Measurements from ENCODE around the gene LRMDA. TPM values are rescaled to one million over a fixed set of nuclear protein-coding genes. Genes with fewer than 3 reads are reported as not detected.

The LRMDA gene
- total RNA-seq, 4 donors from 2014 or later: 9.8 to 18.6 (median 15.8) TPM

- no peak overlapping the region for H3K4me3 ChIP-seq
- H3K36me3 ChIP-seq: no peaks in the 10 kb centered on the region
- WGBS, 2 donors: 94 to 97% methylated on average over 4 of the region's 4 CpGs
- no peak for DNase-seq (ENCODE audit: low spot score in 2 of 2)
- no peak overlapping the region for H3K27ac ChIP-seq
- no peak for TF ChIP-seq POLR2A (IDR thresholded peaks at IDR 0.05)
- TF ChIP-seq EP300 (IDR thresholded peaks at IDR 0.05): no peak
- TF ChIP-seq, protein P1, sequence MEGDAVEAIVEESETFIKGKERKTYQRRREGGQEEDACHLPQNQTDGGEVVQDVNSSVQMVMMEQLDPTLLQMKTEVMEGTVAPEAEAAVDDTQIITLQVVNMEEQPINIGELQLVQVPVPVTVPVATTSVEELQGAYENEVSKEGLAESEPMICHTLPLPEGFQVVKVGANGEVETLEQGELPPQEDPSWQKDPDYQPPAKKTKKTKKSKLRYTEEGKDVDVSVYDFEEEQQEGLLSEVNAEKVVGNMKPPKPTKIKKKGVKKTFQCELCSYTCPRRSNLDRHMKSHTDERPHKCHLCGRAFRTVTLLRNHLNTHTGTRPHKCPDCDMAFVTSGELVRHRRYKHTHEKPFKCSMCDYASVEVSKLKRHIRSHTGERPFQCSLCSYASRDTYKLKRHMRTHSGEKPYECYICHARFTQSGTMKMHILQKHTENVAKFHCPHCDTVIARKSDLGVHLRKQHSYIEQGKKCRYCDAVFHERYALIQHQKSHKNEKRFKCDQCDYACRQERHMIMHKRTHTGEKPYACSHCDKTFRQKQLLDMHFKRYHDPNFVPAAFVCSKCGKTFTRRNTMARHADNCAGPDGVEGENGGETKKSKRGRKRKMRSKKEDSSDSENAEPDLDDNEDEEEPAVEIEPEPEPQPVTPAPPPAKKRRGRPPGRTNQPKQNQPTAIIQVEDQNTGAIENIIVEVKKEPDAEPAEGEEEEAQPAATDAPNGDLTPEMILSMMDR (IDR thresholded peaks at IDR 0.05): no peak
- no peaks in the 10 kb centered on the region for H3K27me3 ChIP-seq
- no peaks in the 10 kb centered on the region for H3K9me3 ChIP-seq
- H3K4me1 ChIP-seq: no peaks in the 10 kb centered on the region
Observed at GRCh38 chr10:75870039-75870645, 438.7 kb downstream of the LRMDA start.

GRCh38 chr10:75875740-75876139 lies 444.3 kb downstream of the LRMDA start:
- TF ChIP-seq POLR2A (IDR thresholded peaks at IDR 0.05) (no peak), EP300 (IDR thresholded peaks at IDR 0.05) (no peak)
- TF ChIP-seq, protein P1 (IDR thresholded peaks at IDR 0.05): no peak
- H3K36me3 ChIP-seq: no peaks in the 10 kb centered on the region
- WGBS, 2 donors: 94 to 97% methylated on average over 2 of the region's 2 CpGs
- H3K27me3 ChIP-seq: no peaks in the 10 kb centered on the region
- no peak overlapping the region for H3K27ac ChIP-seq
- H3K9me3 ChIP-seq: no peaks in the 10 kb centered on the region
- no peak overlapping the region for H3K4me3 ChIP-seq
- DNase-seq (ENCODE audit: low spot score in 2 of 2): no peak
- no peaks in the 10 kb centered on the region for H3K4me1 ChIP-seq

DNA sequence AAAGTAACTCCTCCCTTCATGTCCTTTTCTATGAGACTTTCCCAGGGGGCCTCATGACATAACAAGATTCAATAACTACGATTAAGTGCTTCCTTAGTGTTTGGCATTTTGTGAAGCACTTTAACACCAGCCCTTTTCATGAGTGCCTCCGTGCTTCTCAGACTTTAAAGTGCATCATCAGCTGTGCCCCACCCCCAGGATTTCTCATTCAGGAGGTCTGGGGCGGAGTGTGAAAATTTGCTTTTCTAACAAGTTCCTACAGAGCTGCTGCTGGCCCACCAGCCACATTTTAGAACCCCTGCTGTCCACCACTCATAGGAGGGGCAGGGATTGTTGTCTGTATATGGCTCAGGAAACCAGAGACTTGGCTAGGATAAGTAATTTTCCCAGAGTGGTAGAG lies 445.3 kb downstream of the LRMDA start:
- Histone ChIP-seq H3K4me1 (no peaks in the 10 kb centered on the region), H3K27me3 (no peaks in the 10 kb centered on the region), H3K9me3 (no peaks in the 10 kb centered on the region), H3K36me3 (no peaks in the 10 kb centered on the region), H3K4me3 (no peak overlapping the region), H3K27ac (no peak overlapping the region)
- TF ChIP-seq, protein P1 (IDR thresholded peaks at IDR 0.05): no peak
- TF ChIP-seq EP300 (IDR thresholded peaks at IDR 0.05) (no peak), POLR2A (IDR thresholded peaks at IDR 0.05) (no peak)
- 57 to 67% methylated on average over 3 of the region's 3 CpGs for WGBS, 2 donors
- DNase-seq (ENCODE audit: low spot score in 2 of 2): no peak

- Histone ChIP-seq H3K27ac (no peak overlapping the region), H3K36me3 (no peaks in the 10 kb centered on the region), H3K9me3 (no peaks in the 10 kb centered on the region), H3K27me3 (no peaks in the 10 kb centered on the region), H3K4me3 (no peak overlapping the region), H3K4me1 (no peaks in the 10 kb centered on the region)
- DNase-seq (ENCODE audit: low spot score in 2 of 2): no peak
- 91 to 93% methylated on average over 7 of the region's 7 CpGs for WGBS, 2 donors
- TF ChIP-seq, protein P1 (IDR thresholded peaks at IDR 0.05): no peak
- TF ChIP-seq EP300 (IDR thresholded peaks at IDR 0.05): no peak
- TF ChIP-seq POLR2A (IDR thresholded peaks at IDR 0.05): no peak
Observed at GRCh38 chr10:75877877-75878276, 446.5 kb downstream of the LRMDA start.

GRCh38 chr10:75878586-75878985 lies 447.2 kb downstream of the LRMDA start:
- no peak overlapping the region for H3K4me3 ChIP-seq
- TF ChIP-seq POLR2A (IDR thresholded peaks at IDR 0.05) (no peak), EP300 (IDR thresholded peaks at IDR 0.05) (no peak)
- TF ChIP-seq, protein P1 (IDR thresholded peaks at IDR 0.05): no peak
- H3K27me3 ChIP-seq: no peaks in the 10 kb centered on the region
- no peaks in the 10 kb centered on the region for H3K36me3 ChIP-seq
- no peak overlapping the region for H3K27ac ChIP-seq
- WGBS, 2 donors: 90 to 97% methylated on average over 2 of the region's 2 CpGs
- H3K4me1 ChIP-seq: no peaks in the 10 kb centered on the region
- no peaks in the 10 kb centered on the region for H3K9me3 ChIP-seq
- no peak for DNase-seq (ENCODE audit: low spot score in 2 of 2)

All from tibial nerve (tissue), 4 donors.